H9 (cell line): ENCODE results near the gene HIP1. TPM values are rescaled to one million over a fixed set of nuclear protein-coding genes. Genes with fewer than 3 reads are reported as not detected.

ENCODE experiments used
- DNase-seq: peaks from one replicate; pipeline ENCODE4 v3.0.0-alpha.2; 2017
- H2AFZ ChIP-seq: one replicate; pipeline ENCODE4 v1.6.1; 2013; ENCODE audit warnings: mild to moderate bottlenecking, low read length, control low read depth, moderate library complexity
- H2AK5ac ChIP-seq: 2 replicates; pipeline ENCODE4 v1.6.1; 2013; ENCODE audit warnings: low read length, control low read depth, mixed read lengths; ENCODE audit not compliant: insufficient read length
- H2BK120ac ChIP-seq: one replicate; pipeline ENCODE4 v1.6.1; 2013; ENCODE audit warnings: low read depth, mild to moderate bottlenecking, low read length, control low read depth, inconsistent platforms; ENCODE audit not compliant: poor library complexity, severe bottlenecking
- H2BK12ac ChIP-seq: 2 replicates; pipeline ENCODE4 v1.6.1; 2013; ENCODE audit warnings: low read length, control low read depth, mixed read lengths, low read depth; ENCODE audit not compliant: insufficient read length
- H2BK15ac ChIP-seq: 2 replicates; pipeline ENCODE4 v1.6.1; 2013; ENCODE audit warnings: low read depth, low read length, control low read depth
- H2BK20ac ChIP-seq: one replicate; pipeline ENCODE4 v1.6.1; 2013; ENCODE audit warnings: low read depth, mild to moderate bottlenecking, low read length, control low read depth, inconsistent platforms; ENCODE audit not compliant: poor library complexity, severe bottlenecking
- H2BK5ac ChIP-seq: 2 replicates; pipeline ENCODE4 v1.6.1; 2013; ENCODE audit warnings: low read length, control low read depth, mixed read lengths; ENCODE audit not compliant: insufficient read length
- H3K14ac ChIP-seq: 2 replicates; pipeline ENCODE4 v1.6.1; 2013; ENCODE audit warnings: low read length, control low read depth; ENCODE audit not compliant: insufficient read depth
- H3K18ac ChIP-seq: 2 replicates; pipeline ENCODE4 v1.6.1; 2013; ENCODE audit warnings: low read depth, mild to moderate bottlenecking, mixed read lengths, low read length, control low read depth; ENCODE audit not compliant: insufficient read length
- H3K23ac ChIP-seq: 2 replicates; pipeline ENCODE4 v1.6.1; 2013; ENCODE audit warnings: low read length, control low read depth, mixed read lengths, low read depth; ENCODE audit not compliant: insufficient read length
- H3K23me2 ChIP-seq: 2 replicates; pipeline ENCODE4 v1.6.1; 2013; ENCODE audit warnings: low read depth, mild to moderate bottlenecking, mixed read lengths, low read length, control low read depth; ENCODE audit not compliant: insufficient read length, poor library complexity, severe bottlenecking
- H3K27ac ChIP-seq: 2 replicates; pipeline ENCODE4 v1.5.1; 2013; ENCODE audit warnings: low read length, control low read depth, mixed read lengths, low read depth; ENCODE audit not compliant: insufficient read length
- H3K27me3 ChIP-seq: 2 replicates; pipeline ENCODE4 v1.6.1; 2013; ENCODE audit warnings: low read length, control low read depth, inconsistent platforms; ENCODE audit not compliant: insufficient read depth
- H3K4ac ChIP-seq: 2 replicates; pipeline ENCODE4 v1.6.1; 2013; ENCODE audit warnings: low read depth, mild to moderate bottlenecking, control low read depth, inconsistent platforms, low read length, moderate library complexity
- H3K4me1 ChIP-seq: 2 replicates; pipeline ENCODE4 v1.6.1; 2013; ENCODE audit warnings: low read length, control low read depth, inconsistent platforms; ENCODE audit not compliant: insufficient read depth
- H3K4me2 ChIP-seq: 2 replicates; pipeline ENCODE4 v1.6.1; 2013; ENCODE audit warnings: low read length, control low read depth, mixed read lengths; ENCODE audit not compliant: insufficient read length, insufficient read depth
- H3K56ac ChIP-seq: 2 replicates; pipeline ENCODE4 v1.6.1; 2013; ENCODE audit warnings: low read depth, mild to moderate bottlenecking, mixed read lengths, low read length, control low read depth; ENCODE audit not compliant: insufficient read length
- H3K79me1 ChIP-seq: 2 replicates; pipeline ENCODE4 v1.6.1; 2013; ENCODE audit warnings: low read depth, mild to moderate bottlenecking, moderate library complexity, low read length, control low read depth, inconsistent platforms; ENCODE audit not compliant: insufficient read depth, poor library complexity, severe bottlenecking
- H3K79me2 ChIP-seq: 2 replicates; pipeline ENCODE4 v1.6.1; 2013; ENCODE audit warnings: low read length, control low read depth, inconsistent platforms; ENCODE audit not compliant: insufficient read depth
- H3K9ac ChIP-seq: 2 replicates; pipeline ENCODE4 v1.6.1; 2013; ENCODE audit warnings: low read length, control low read depth, mixed read lengths; ENCODE audit not compliant: insufficient read length; ENCODE audit errors: extremely low read depth
- H3K9me3 ChIP-seq: one replicate; pipeline ENCODE4 v1.6.1; 2013; ENCODE audit warnings: low read depth, low read length, inconsistent platforms; ENCODE audit not compliant: control insufficient read depth
- H3T11ph ChIP-seq: one replicate; pipeline ENCODE4 v1.6.1; 2013; ENCODE audit warnings: mild to moderate bottlenecking, low read length, control low read depth, inconsistent platforms
- H4K20me1 ChIP-seq: one replicate; pipeline ENCODE4 v1.6.1; 2013; ENCODE audit not compliant: control insufficient read depth, insufficient read length, insufficient read depth
- H4K5ac ChIP-seq: 2 replicates; pipeline ENCODE4 v1.6.1; 2013; ENCODE audit warnings: low read depth, mild to moderate bottlenecking, mixed read lengths, low read length, control low read depth; ENCODE audit not compliant: insufficient read length
- H4K8ac ChIP-seq: replicated peaks from 2 replicates; pipeline ENCODE4 v1.6.1; 2013; ENCODE audit warnings: low read length, control low read depth, mixed read lengths, low read depth; ENCODE audit not compliant: insufficient read length
- H4K91ac ChIP-seq: 2 replicates; pipeline ENCODE4 v1.6.1; 2013; ENCODE audit warnings: low read depth, mild to moderate bottlenecking, moderate library complexity, mixed read lengths, low read length, control low read depth; ENCODE audit not compliant: insufficient read length
- H3K27ac Mint-ChIP-seq, 3 experiments: 2 replicates in 2 of 3; 3 replicates in 1 of 3; pipeline ENCODE4 v1.8.0; 2020 to 2021; ENCODE audit warnings: mixed read lengths in 3 of 3, mild to moderate bottlenecking in 1 of 3, moderate library complexity in 1 of 3
- H3K27me3 Mint-ChIP-seq: 2 replicates; pipeline ENCODE4 v1.8.0; 2021; ENCODE audit warnings: low read depth, mild to moderate bottlenecking, moderate library complexity, mixed read lengths
- H3K36me3 Mint-ChIP-seq, 3 experiments: 2 replicates in 2 of 3; 3 replicates in 1 of 3; pipeline ENCODE4 v1.8.0; 2020 to 2021; ENCODE audit warnings: low read depth in 3 of 3, mixed read lengths in 3 of 3; ENCODE audit not compliant: insufficient read depth in 1 of 3
- H3K4me1 Mint-ChIP-seq, 2 experiments: 2 replicates each; pipeline ENCODE4 v1.8.0; 2020; ENCODE audit warnings: mixed read lengths in 2 of 2
- H3K4me3 Mint-ChIP-seq, 2 experiments: 2 replicates in 1 of 2; 3 replicates in 1 of 2; pipeline ENCODE4 v1.8.0; 2020 to 2021; ENCODE audit warnings: mild to moderate bottlenecking in 2 of 2, mixed read lengths in 2 of 2, moderate library complexity in 1 of 2
- H3K9me3 Mint-ChIP-seq, 2 experiments: 2 replicates in 1 of 2; 3 replicates in 1 of 2; pipeline ENCODE4 v1.8.0; 2020; ENCODE audit warnings: mild to moderate bottlenecking in 2 of 2, mixed read lengths in 2 of 2, moderate library complexity in 1 of 2
- WGBS: extraction: QIAGEN DNeasy Blood & Tissue Kit; methylation state at CpG from one replicate; pipeline ENCODE4 v1.1.7; 2013; ENCODE audit warnings: missing lambda C conversion rate, low lambda C conversion rate, mixed read lengths; ENCODE audit not compliant: insufficient read length; ENCODE audit errors: extremely low coverage; 5-methylcytosine and 5-hydroxymethylcytosine counted together
- total RNA-seq: library from RNA; stranded (reverse); gene quantifications from 2 replicates; pipeline ENCODE4 v1.2.1, GENCODE V29; 2021
- TF ChIP-seq, protein P1 (sequence below): fragments of 200-600 bp; sonication (generic); conservative IDR thresholded peaks from 3 replicates; pipeline ENCODE4 v1.8.0; 2021; ENCODE audit warnings: antibody characterized with exemption, mild to moderate bottlenecking

The HIP1 gene
- total RNA-seq, 1 experiment from 2014 or later: 87.5 TPM

DNA sequence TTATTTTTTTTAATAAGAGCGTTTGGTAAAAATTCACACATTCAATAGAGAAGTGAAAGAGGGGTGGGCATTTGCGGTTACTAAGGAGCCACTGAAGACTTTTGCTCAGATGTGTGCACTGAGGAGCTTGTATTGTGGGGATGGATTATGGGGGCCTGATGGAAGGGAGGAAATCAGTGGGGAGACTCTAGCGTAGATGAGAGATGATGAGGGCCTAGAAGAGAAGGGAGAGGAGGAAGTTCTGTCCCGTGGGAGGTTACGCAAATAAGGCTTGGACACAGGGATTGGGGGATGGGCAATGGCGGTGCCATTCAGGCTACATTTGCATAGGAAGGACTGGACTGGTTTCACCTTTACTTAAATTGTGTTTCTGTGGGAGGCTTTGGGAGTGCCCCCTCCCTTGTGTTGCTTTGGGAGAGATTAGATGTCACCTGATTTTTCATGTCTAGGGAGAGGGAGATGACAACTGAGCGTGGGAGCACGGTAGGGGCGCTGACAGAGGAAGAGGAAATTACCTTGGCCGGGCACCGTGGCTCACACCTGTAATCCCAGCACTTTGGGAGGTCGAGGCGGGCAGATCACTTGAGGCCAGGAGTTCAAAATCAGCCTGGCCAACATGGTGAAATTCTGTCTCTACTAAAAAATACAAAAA, 2.2 kb upstream of the HIP1 start:
- H2BK120ac ChIP-seq: no peak overlapping the region
- Mint-ChIP-seq H3K4me3 (peak overlapping the region; percentile 3 to 49; a peak in 4 of 5 replicates), H3K9me3 (no peaks in the 10 kb centered on the region; a peak in 1 of 5 replicates), H3K4me1 (peaks cover 24 to 36% of the 10 kb centered on the region in 2 experiments), H3K27me3 (peaks cover 17% of the 10 kb centered on the region), H3K36me3 (no peaks in the 10 kb centered on the region), H3K27ac (peak overlapping the region; percentile 2 to 49 (median 3); a peak in 5 of 7 replicates)
- no peak overlapping the region for H3K14ac ChIP-seq
- no CpG with 5 or more reads among the region's 13 CpGs for WGBS
- no peak overlapping the region for H3K9ac ChIP-seq
- no peak overlapping the region for H4K5ac ChIP-seq
- no peak overlapping the region for H4K8ac ChIP-seq
- H3K23me2 ChIP-seq: peaks cover 11% of the 10 kb centered on the region
- H4K20me1 ChIP-seq: no peaks in the 10 kb centered on the region
- H4K91ac ChIP-seq: no peak overlapping the region
- H3K18ac ChIP-seq: no peak overlapping the region
- H2BK15ac ChIP-seq: no peak overlapping the region
- no peaks in the 10 kb centered on the region; the same call in 1 of the 2 replicates for H3K27me3 ChIP-seq
- no peak overlapping the region for H3T11ph ChIP-seq
- no peak overlapping the region for H2BK12ac ChIP-seq
- no peak overlapping the region for H3K4me2 ChIP-seq
- H3K27ac ChIP-seq: no peak overlapping the region
- no peak overlapping the region for H2AK5ac ChIP-seq
- no peak overlapping the region for H2AFZ ChIP-seq
- H3K23ac ChIP-seq: no peak overlapping the region
- H3K4ac ChIP-seq: no peak overlapping the region
- H3K79me2 ChIP-seq: no peaks in the 10 kb centered on the region
- no peaks in the 10 kb centered on the region for H3K79me1 ChIP-seq
- no peak overlapping the region for H3K56ac ChIP-seq
- no peak overlapping the region for H2BK20ac ChIP-seq
- TF ChIP-seq, protein P1, sequence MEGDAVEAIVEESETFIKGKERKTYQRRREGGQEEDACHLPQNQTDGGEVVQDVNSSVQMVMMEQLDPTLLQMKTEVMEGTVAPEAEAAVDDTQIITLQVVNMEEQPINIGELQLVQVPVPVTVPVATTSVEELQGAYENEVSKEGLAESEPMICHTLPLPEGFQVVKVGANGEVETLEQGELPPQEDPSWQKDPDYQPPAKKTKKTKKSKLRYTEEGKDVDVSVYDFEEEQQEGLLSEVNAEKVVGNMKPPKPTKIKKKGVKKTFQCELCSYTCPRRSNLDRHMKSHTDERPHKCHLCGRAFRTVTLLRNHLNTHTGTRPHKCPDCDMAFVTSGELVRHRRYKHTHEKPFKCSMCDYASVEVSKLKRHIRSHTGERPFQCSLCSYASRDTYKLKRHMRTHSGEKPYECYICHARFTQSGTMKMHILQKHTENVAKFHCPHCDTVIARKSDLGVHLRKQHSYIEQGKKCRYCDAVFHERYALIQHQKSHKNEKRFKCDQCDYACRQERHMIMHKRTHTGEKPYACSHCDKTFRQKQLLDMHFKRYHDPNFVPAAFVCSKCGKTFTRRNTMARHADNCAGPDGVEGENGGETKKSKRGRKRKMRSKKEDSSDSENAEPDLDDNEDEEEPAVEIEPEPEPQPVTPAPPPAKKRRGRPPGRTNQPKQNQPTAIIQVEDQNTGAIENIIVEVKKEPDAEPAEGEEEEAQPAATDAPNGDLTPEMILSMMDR: no peak
- H2BK5ac ChIP-seq: no peak overlapping the region
- H3K9me3 ChIP-seq: no peaks in the 10 kb centered on the region
- peak; percentile 51 for DNase-seq
- H3K4me1 ChIP-seq: peaks cover 9% of the 10 kb centered on the region
